Nephron progenitor cell (in vitro differentiated cells): ENCODE measurements around the gene CELF4.
A peak's percentile ranks its signal among the peaks of the same experiment; 100 is the strongest.

Experiments used
- DNase-seq: peaks from one replicate; pipeline ENCODE4 v3.0.0; 2021
- H3K27ac Mint-ChIP-seq: 2 replicates; pipeline ENCODE4 v1.8.0; 2021; ENCODE audit warnings: mild to moderate bottlenecking, moderate library complexity, mixed read lengths
- H3K27me3 Mint-ChIP-seq: 2 replicates; pipeline ENCODE4 v1.8.0; 2021; ENCODE audit warnings: mild to moderate bottlenecking, low read depth, mixed read lengths; ENCODE audit not compliant: poor library complexity
- H3K36me3 Mint-ChIP-seq: 2 replicates; pipeline ENCODE4 v1.8.0; 2021; ENCODE audit warnings: low read depth, mixed read lengths
- H3K4me1 Mint-ChIP-seq: 2 replicates; pipeline ENCODE4 v1.8.0; 2021; ENCODE audit warnings: mixed read lengths
- H3K4me3 Mint-ChIP-seq: 2 replicates; pipeline ENCODE4 v1.8.0; 2021; ENCODE audit warnings: mild to moderate bottlenecking, moderate library complexity, mixed read lengths
- H3K9me3 Mint-ChIP-seq: 2 replicates; pipeline ENCODE4 v1.8.0; 2021; ENCODE audit warnings: mild to moderate bottlenecking, moderate library complexity, mixed read lengths
- CTCF ChIP-seq: fragments of 200-600 bp; sonication (generic); IDR thresholded peaks from 2 replicates; pipeline ENCODE4 v1.5.0; 2021; ENCODE audit warnings: antibody characterized with exemption

Gene CELF4

GRCh38 chr18:37540424-37541138, 25.0 kb downstream of the CELF4 start:
- Mint-ChIP-seq H3K4me1 (peaks cover 29% of the 10 kb centered on the region), H3K9me3 (no peaks in the 10 kb centered on the region), H3K4me3 (no peak overlapping the region), H3K36me3 (no peaks in the 10 kb centered on the region), H3K27me3 (peaks cover 64% of the 10 kb centered on the region), H3K27ac (peak overlapping the region; percentile 76)
- no peak for TF ChIP-seq CTCF
- DNase-seq, result no peak

- no peak for DNase-seq
- no peak for TF ChIP-seq CTCF
- no peaks in the 10 kb centered on the region for H3K9me3 Mint-ChIP-seq
- H3K4me1 Mint-ChIP-seq, result peaks cover 30% of the 10 kb centered on the region
- no peak overlapping the region for H3K4me3 Mint-ChIP-seq
- no peak overlapping the region for H3K27ac Mint-ChIP-seq
- no peaks in the 10 kb centered on the region for H3K36me3 Mint-ChIP-seq
- H3K27me3 Mint-ChIP-seq, result peaks cover 72% of the 10 kb centered on the region
Measured at GRCh38 chr18:37539236-37539635, 26.4 kb downstream of the CELF4 start.

GRCh38 chr18:37538526-37539205, 26.9 kb downstream of the CELF4 start:
- DNase-seq, result no peak
- Mint-ChIP-seq H3K27me3 (peaks cover 71% of the 10 kb centered on the region), H3K4me3 (no peak overlapping the region), H3K4me1 (peaks cover 34% of the 10 kb centered on the region), H3K9me3 (no peaks in the 10 kb centered on the region), H3K36me3 (no peaks in the 10 kb centered on the region), H3K27ac (no peak overlapping the region)
- TF ChIP-seq CTCF, result no peak

- Mint-ChIP-seq H3K4me3 (no peak overlapping the region), H3K27ac (no peak overlapping the region), H3K4me1 (peaks cover 36% of the 10 kb centered on the region), H3K9me3 (no peaks in the 10 kb centered on the region), H3K36me3 (no peaks in the 10 kb centered on the region), H3K27me3 (peaks cover 76% of the 10 kb centered on the region)
- TF ChIP-seq CTCF, result peak; percentile 79
- DNase-seq, result peak; percentile 93
Measured at GRCh38 chr18:37537868-37538525, 27.6 kb downstream of the CELF4 start.

GRCh38 chr18:37536656-37537055, 28.9 kb downstream of the CELF4 start:
- no peaks in the 10 kb centered on the region for H3K9me3 Mint-ChIP-seq
- no peak for DNase-seq
- H3K27ac Mint-ChIP-seq, result no peak overlapping the region
- no peaks in the 10 kb centered on the region for H3K36me3 Mint-ChIP-seq
- H3K27me3 Mint-ChIP-seq, result peaks cover 86% of the 10 kb centered on the region
- H3K4me3 Mint-ChIP-seq, result no peak overlapping the region
- H3K4me1 Mint-ChIP-seq, result peaks cover 36% of the 10 kb centered on the region
- TF ChIP-seq CTCF, result no peak
